Stimulated activated naive CD8-positive, alpha-beta T cell treated with anti-CD3 and anti-CD28 coated beads, Interleukin-15, Interleukin-2, amounts not matched to agents 100 U/mL and 50 U/mL, for 24 hours (primary cell): Measurements from ENCODE around the gene SYMPK.
A peak's percentile ranks its signal among the peaks of the same experiment; 100 is the strongest.
"Not testable (repeated sequence)": the region's sequence is repeated elsewhere in the genome, so short reads cannot be mapped to it uniquely, and the experiment has no call there.

Experiments used
- ATAC-seq: fragments of 150-1000 bp; cut with Tn5 transposase; one replicate; pipeline ENCODE4 v1.10.0; 2021
- DNase-seq: peaks from one replicate; pipeline ENCODE4 v3.0.0; 2021

SYMPK gene

GRCh38 chr19:45885556-45886426 lies 22.8 kb upstream of the SYMPK start, which contains the start of gene IRF2BP1:
TSS of gene IRF2BP1 (minus strand) at chr19:45886141. CDS start at chr19:45885774, 367 bp downstream.
- ATAC-seq (peak; percentile 69), DNase-seq (peak; percentile 88)

- peak; percentile 17 for ATAC-seq
- DNase-seq = peak; percentile 63
These were observed 22.0 kb upstream of the SYMPK start for GRCh38 chr19:45884682-45885555.

GRCh38 chr19:45883881-45884681 lies 21.1 kb upstream of the SYMPK start:
- DNase-seq (no peak), ATAC-seq (no peak)

- ATAC-seq (no peak), DNase-seq (no peak)
These were observed 20.6 kb upstream of the SYMPK start for GRCh38 chr19:45883586-45883880.

GRCh38 chr19:45882652-45883585 lies 20.0 kb upstream of the SYMPK start:
- peak; percentile 29 for ATAC-seq

GRCh38 chr19:45881909-45882528 lies 19.1 kb upstream of the SYMPK start:
- DNase-seq (no peak), ATAC-seq (no peak)

More at GRCh38 chr19:45882652-45883585, 20.0 kb upstream of the SYMPK start:
- DNase-seq = peak; percentile 92

- ATAC-seq (no peak), DNase-seq (no peak)
These were observed 18.3 kb upstream of the SYMPK start for GRCh38 chr19:45881082-45881908.

- ATAC-seq (no peak), DNase-seq (no peak)
These were observed 17.0 kb upstream of the SYMPK start for GRCh38 chr19:45879971-45880370.

GRCh38 chr19:45879055-45879454 lies 16.1 kb upstream of the SYMPK start:
- ATAC-seq (no peak), DNase-seq (no peak)

GRCh38 chr19:45878043-45878794 lies 15.3 kb upstream of the SYMPK start:
- peak; percentile 78 for ATAC-seq
- DNase-seq = peak; percentile 37

- peak; percentile 56 for DNase-seq
- peak; percentile 35 for ATAC-seq
These were observed 13.7 kb upstream of the SYMPK start for GRCh38 chr19:45876411-45877197.

GRCh38 chr19:45876161-45876410 lies 13.1 kb upstream of the SYMPK start:
- ATAC-seq (peak; percentile 51), DNase-seq (no peak)

- DNase-seq = no peak
These were observed 11.6 kb upstream of the SYMPK start for GRCh38 chr19:45874620-45874966.

GRCh38 chr19:45873219-45873772 lies 10.3 kb upstream of the SYMPK start:
- DNase-seq (no peak), ATAC-seq (no peak)

More at GRCh38 chr19:45874620-45874966, 11.6 kb upstream of the SYMPK start:
- no peak for ATAC-seq

- DNase-seq = no peak
- no peak for ATAC-seq
These were observed 9.4 kb upstream of the SYMPK start for GRCh38 chr19:45872095-45872919.

GRCh38 chr19:45870798-45871197 lies 7.9 kb upstream of the SYMPK start:
- ATAC-seq = no peak
- no peak for DNase-seq

- DNase-seq, ATAC-seq: not testable (repeated sequence)
These were observed 4.3 kb upstream of the SYMPK start for GRCh38 chr19:45867241-45867640.
